Omental fat pad (tissue), 4 donors: ENCODE data around the gene CTSK. TPM values are rescaled to one million over a fixed set of nuclear protein-coding genes. Genes with fewer than 3 reads are reported as not detected.

Experiments
- ATAC-seq: fragments of 150-250 bp; one replicate; pipeline ENCODE4 v1.9.1; 2016; ENCODE audit warnings: mild to moderate bottlenecking, moderate library complexity; ENCODE audit not compliant: low FRiP score
- DNase-seq: peaks from one replicate; pipeline ENCODE4 v3.0.0-alpha.2; 2019; ENCODE audit warnings: low spot score
- small RNA-seq: library from RNA; depleted of rRNA; stranded (forward); fragments of <200 nt; gene quantifications from one replicate; pipeline ENCODE3, GENCODE V24; 2016
- total RNA-seq, 4 donors: library from RNA; depleted of rRNA; stranded (reverse); fragments of >200 nt; gene quantifications; one replicate each; pipeline ENCODE4 v1.1.0, GENCODE V29; 2016
- TF ChIP-seq, protein P1 (sequence below), 3 donors: fragments of 450-650 bp; IDR thresholded peaks; one replicate each; pipeline ENCODE4 v1.5.1; 2016 to 2017; ENCODE audit warnings: antibody characterized with exemption in 3 of 3, mild to moderate bottlenecking in 3 of 3, moderate library complexity in 2 of 3

The CTSK gene
- total RNA-seq, 4 donors from 2014 or later: 41.2 to 74.5 (median 59.6) TPM

DNA sequence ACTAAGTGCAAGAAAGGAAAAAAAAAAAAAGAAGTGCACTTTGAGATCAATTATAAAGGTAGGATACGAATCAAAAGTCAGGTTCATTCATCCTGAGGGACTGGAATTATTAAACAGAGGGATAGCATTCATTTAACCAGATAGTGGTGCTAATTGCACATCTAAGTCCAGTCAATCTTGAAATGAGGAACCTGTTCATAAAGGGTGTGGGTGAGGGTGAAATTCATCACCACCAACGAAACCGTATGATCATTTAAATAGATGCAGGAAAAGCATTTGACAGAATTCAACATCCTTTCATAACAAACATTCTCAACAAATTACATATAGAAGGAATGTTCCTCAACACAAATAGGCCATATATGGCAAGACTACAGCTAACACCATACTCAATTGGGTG lies 48.0 kb downstream of the CTSK start:
- TF ChIP-seq, protein P1, sequence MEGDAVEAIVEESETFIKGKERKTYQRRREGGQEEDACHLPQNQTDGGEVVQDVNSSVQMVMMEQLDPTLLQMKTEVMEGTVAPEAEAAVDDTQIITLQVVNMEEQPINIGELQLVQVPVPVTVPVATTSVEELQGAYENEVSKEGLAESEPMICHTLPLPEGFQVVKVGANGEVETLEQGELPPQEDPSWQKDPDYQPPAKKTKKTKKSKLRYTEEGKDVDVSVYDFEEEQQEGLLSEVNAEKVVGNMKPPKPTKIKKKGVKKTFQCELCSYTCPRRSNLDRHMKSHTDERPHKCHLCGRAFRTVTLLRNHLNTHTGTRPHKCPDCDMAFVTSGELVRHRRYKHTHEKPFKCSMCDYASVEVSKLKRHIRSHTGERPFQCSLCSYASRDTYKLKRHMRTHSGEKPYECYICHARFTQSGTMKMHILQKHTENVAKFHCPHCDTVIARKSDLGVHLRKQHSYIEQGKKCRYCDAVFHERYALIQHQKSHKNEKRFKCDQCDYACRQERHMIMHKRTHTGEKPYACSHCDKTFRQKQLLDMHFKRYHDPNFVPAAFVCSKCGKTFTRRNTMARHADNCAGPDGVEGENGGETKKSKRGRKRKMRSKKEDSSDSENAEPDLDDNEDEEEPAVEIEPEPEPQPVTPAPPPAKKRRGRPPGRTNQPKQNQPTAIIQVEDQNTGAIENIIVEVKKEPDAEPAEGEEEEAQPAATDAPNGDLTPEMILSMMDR (IDR thresholded peaks at IDR 0.05): no peak
- ATAC-seq (no peak), DNase-seq (no peak)

DNA sequence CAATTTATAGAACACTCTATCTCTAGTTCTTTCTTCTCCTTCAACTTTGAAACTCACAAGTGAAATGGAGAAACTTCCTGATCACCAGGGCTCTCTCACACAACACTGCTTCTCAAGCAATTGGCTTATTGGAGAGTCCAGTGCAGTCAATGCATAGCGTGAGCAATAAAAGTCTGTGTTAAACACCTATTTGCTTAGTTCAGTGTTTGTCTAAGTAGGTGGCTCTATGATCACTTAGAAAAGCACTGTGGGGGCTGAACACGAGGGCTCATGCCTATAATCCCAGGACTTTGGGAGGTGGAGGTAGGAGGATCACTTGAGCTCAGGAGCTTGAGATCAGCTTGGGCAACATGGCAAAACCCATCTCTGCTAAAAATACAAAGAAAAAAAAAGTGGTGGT lies 54.6 kb downstream of the CTSK start:
- TF ChIP-seq, protein P1 (IDR thresholded peaks at IDR 0.05): no peak
- DNase-seq (no peak), ATAC-seq (no peak)

DNA sequence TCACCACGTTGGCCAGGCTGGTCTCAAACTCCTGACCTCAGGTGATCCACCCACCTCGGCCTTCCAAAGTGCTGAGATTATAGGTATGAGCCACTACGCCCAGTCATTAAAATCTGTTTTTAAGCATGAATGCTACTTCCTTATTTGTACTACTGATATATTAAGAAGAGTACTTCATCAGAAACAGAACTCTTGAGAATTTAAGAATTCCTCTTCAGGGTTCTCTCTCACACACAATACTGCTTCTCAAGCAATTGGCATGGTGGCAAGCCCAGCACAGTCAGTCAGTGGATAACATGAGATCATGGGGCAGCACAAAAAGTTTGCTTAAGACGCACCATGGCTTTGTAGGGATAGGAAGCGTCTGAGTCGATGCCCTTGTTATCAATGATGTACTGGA lies 56.6 kb downstream of the CTSK start:
- DNase-seq: no peak
- TF ChIP-seq, protein P1 (IDR thresholded peaks at IDR 0.05): no peak
- no peak for ATAC-seq

DNA sequence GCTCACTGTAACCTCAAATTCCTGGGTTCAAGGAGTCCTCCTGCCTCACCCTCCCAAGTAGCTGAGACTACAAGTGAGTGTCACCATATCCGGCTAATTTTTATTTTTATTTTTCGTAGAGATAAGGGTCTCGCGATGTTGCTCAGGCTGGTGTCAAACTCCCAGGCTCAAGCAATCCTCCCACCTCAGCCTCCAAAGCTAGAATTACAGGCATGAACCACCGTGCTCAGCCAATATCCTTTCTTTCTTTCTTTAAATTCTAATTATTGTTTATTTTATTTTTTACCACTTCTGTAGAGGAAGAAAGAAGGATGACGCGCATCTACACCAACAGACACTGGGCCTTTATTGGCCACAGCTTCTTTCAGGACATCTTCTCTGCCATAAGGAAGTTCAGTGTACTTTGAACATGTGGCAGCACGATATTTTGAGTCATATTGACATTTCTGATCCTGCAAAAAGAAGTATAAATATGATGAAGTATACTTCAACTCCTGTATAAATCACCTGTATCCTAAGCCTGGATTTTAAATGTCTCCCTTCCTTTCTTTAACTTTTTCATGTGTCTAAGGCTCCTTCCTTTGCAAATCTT lies 58.2 kb downstream of the CTSK start:
- DNase-seq (no peak), ATAC-seq (no peak)
- TF ChIP-seq, protein P1 (IDR thresholded peaks at IDR 0.05): no peak

DNA sequence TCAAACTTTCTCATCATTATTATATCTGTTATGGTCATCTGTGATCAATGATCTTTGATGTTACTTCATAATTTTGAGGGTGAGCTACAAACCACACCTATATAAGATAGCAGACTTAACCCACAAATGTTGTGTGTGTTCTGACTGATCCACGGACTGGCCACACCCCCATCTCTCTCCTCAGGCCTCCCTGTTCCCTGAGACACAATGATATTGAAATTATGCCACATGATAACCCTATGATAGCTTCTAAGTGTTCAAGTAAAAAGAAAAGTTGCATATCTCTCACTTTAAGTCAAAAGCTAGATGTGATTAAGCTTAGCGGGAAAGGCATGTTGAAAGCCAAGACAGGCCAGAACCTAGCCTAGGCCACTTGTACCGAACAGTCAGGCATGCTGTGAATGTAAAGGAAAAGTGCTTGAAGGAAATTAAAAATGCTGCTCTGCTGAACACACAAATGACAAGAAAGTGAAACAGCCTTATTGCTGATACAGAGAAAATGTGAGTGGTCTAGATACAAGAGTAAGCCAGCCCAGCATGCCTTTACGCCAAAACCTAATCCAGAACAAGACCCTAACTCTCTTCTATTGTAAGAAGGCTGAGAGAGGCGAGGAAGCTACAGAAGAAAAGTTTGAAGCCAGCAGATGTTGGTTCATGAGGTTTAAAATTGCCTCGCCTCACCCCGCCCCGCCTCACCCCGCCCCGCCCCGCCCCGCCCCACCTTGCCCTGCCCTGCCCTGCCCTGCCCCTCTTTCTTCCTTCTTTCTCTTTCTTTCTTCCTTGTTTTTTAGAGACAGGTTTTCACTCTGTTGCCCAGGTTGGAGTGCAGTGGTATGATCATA lies 59.0 kb downstream of the CTSK start:
- DNase-seq (no peak), ATAC-seq (no peak)
- TF ChIP-seq, protein P1 (IDR thresholded peaks at IDR 0.05): no peak

Small RNAs within 50 kb of the gene (small RNA-seq; reads per million reads assigned to genes)
- gene RNU6-1309P: not detected

Other genes with a start within 250 kb of the CTSK start
- gene MCL1, start 228.7 kb downstream of the CTSK start, total RNA-seq: 100 to 1,000 TPM; 505 to 845 (median 657) TPM
- 100 to 1,000 TPM; 115 to 179 (median 155) TPM for gene ENSA, start 178.6 kb downstream of the CTSK start, total RNA-seq
- gene GOLPH3L, start 111.1 kb downstream of the CTSK start, total RNA-seq: 10 to 100 TPM; 12.4 to 19.5 (median 17.9) TPM
- 1 to 10 TPM in 1 of 4 donors, under 1 TPM in 1, not detected in 2; 0.46 to 2.0 TPM for gene HORMAD1, start 87.4 kb downstream of the CTSK start, total RNA-seq
- 100 to 1,000 TPM in 3 of 4 donors, 10 to 100 TPM in 1; 95.7 to 310 (median 139) TPM for gene CTSS, start 42.5 kb downstream of the CTSK start, total RNA-seq
- 10 to 100 TPM; 45.0 to 75.0 (median 58.3) TPM for gene ARNT, start 68.3 kb upstream of the CTSK start, total RNA-seq
- gene CTXND2, start 78.9 kb upstream of the CTSK start, total RNA-seq: not detected
- gene SETDB1, start 118.1 kb upstream of the CTSK start, total RNA-seq: 10 to 100 TPM; 23.7 to 32.9 (median 27.8) TPM
- 100 to 1,000 TPM in 3 of 4 donors, 10 to 100 TPM in 1; 96.8 to 144 (median 131) TPM for gene CERS2, start 166.6 kb upstream of the CTSK start, total RNA-seq
- 10 to 100 TPM in 1 of 4 donors, 1 to 10 TPM in 2, under 1 TPM in 1; 0.79 to 26.4 (median 5.6) TPM for gene ANXA9, start 174.0 kb upstream of the CTSK start, total RNA-seq
- gene MINDY1, start 198.6 kb upstream of the CTSK start, total RNA-seq: 10 to 100 TPM; 15.5 to 35.4 (median 33.2) TPM
- gene PRUNE1, start 200.2 kb upstream of the CTSK start, total RNA-seq: 10 to 100 TPM in 3 of 4 donors, 1 to 10 TPM in 1; 6.2 to 20.6 (median 16.2) TPM
- under 1 TPM in 3 of 4 donors, not detected in 1; 0.63 to 0.74 (median 0.69) TPM for gene BNIPL, start 228.3 kb upstream of the CTSK start, total RNA-seq
- gene C1orf56, start 239.5 kb upstream of the CTSK start, total RNA-seq: 1 to 10 TPM; 2.8 to 7.8 (median 5.6) TPM